Occipital lobe (tissue), 2 donors: ENCODE measurements around the gene JAKMIP1. TPM values are rescaled to one million over a fixed set of nuclear protein-coding genes. Genes with fewer than 3 reads are reported as not detected.
"Not testable (repeated sequence)": the region's sequence is repeated elsewhere in the genome, so short reads cannot be mapped to it uniquely, and the experiment has no call there.

Experiments used
- DNase-seq: peaks from one replicate; lab custom pipeline; 2025; lab: John Stamatoyannopoulos, UW
- total RNA-seq: library from RNA; depleted of rRNA; stranded (reverse); fragments of >200 nt; gene quantifications from one replicate; pipeline ENCODE4 v1.2.3, GENCODE V29; 2014

The JAKMIP1 gene
- total RNA-seq, 1 donor from 2014 or later = 44.5 TPM

DNA sequence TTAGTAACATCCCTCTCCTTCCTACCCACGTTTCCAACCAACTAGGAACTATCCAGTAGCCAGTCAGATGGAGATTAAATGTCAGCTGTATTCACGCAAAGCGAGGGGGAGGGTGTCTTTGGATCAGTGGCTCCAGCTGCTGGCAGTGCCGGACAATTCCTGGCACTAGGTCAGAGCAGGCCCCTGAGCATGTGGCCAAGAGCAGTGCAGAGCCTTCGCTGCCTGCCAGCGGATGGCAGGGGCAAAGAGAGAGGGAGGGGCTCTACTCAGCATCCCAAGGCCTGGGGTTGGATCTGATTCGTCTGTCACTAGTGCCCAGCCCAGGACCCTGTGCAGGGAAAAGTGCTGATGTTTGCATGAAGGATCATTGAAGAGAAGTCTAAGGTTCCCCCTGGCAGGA is 28.7 kb upstream of the JAKMIP1 start:
- DNase-seq = peak; percentile 31

DNA sequence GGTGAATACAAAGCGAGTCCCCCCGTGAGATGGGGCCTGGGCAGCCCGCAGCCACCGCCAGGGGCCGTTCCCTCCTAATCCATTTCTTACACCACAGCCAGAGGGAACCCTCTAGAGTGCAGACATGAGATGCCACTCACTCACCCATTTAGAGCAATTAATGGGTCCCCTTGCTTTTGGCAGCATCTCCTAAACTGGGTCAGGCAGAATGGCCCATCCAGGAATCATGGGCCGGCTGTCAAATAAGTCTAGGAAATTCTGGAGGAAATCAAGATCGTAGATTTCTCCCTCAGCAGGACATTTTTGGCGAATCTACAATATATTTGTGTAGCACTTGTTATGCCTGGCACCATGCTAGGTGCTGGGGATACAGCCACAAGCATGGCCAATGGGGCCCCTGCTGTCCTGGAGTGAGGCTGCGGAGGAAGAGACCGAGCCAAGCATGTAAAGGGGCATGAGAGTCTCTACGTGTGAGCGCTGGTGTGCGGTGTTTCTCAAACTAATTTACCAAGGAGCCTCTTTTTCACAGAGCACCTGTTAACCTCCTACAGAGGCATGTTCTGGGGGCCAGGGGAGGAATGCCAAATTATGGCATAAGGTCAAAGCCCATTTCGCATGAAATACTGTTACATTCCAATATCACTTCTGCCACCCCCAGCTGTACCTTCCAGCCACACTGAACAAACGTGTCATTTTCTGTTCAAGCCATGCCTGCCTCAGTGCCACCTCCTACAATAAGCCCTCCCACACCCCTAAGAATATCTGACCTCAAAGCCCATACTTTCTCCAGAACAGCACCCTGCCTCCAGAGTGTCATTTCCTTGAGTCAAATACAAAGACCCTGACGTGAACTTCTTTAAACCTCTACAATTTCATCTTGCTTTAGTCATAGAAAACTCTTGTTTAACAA is 28.1 kb upstream of the JAKMIP1 start:
- DNase-seq = no peak

- DNase-seq = no peak
Measured at GRCh38 chr4:6227412-6228157, 27.2 kb upstream of the JAKMIP1 start.

GRCh38 chr4:6226506-6226905 is 26.2 kb upstream of the JAKMIP1 start:
- DNase-seq = no peak

GRCh38 chr4:6225469-6225868 is 25.1 kb upstream of the JAKMIP1 start:
- no peak for DNase-seq

DNA sequence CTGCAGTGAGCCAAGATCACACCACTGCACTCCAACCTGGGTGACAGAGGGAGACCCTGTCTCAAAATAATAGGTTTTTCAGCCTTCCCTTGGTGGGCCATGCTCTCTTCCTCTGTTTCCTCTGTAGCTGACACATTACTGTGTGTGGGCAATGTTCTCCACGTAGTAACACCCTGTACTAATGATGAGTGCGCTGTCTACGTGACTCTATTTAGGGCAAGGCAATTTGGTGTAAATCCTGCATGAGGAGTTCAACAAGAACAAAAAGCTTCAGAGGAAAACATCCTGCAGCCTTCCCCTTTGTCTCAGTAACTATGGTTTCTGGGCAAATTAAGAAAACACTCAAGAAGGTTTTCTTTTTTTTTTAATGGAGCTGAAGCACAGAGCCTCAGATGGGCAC is 24.4 kb upstream of the JAKMIP1 start:
- no peak for DNase-seq

DNA sequence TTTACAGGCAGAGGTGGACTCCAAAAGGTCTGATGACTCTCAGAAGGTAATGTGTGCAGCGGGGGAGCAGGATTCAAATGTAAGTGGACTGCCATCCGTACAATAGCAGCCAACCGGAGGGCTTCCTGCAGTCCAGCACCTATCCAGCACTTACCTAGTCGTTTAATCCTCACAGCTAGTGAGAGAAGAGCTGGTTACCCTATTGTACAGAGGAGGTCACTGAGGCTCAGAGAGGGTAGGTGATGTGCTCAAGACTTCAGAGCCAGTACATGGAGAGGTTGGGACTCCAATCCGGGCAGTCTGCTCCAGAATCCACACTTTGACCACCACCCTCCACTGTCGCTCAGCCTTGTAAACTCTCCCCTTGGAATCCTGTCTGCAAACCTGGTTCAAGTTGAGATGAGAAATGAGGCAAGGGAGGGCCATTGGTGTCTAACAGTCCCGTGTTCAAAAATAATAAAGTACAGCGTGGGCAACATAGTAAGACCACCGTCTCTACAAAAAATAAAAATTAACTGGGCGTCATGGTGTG is 22.5 kb upstream of the JAKMIP1 start:
- no peak for DNase-seq

DNA sequence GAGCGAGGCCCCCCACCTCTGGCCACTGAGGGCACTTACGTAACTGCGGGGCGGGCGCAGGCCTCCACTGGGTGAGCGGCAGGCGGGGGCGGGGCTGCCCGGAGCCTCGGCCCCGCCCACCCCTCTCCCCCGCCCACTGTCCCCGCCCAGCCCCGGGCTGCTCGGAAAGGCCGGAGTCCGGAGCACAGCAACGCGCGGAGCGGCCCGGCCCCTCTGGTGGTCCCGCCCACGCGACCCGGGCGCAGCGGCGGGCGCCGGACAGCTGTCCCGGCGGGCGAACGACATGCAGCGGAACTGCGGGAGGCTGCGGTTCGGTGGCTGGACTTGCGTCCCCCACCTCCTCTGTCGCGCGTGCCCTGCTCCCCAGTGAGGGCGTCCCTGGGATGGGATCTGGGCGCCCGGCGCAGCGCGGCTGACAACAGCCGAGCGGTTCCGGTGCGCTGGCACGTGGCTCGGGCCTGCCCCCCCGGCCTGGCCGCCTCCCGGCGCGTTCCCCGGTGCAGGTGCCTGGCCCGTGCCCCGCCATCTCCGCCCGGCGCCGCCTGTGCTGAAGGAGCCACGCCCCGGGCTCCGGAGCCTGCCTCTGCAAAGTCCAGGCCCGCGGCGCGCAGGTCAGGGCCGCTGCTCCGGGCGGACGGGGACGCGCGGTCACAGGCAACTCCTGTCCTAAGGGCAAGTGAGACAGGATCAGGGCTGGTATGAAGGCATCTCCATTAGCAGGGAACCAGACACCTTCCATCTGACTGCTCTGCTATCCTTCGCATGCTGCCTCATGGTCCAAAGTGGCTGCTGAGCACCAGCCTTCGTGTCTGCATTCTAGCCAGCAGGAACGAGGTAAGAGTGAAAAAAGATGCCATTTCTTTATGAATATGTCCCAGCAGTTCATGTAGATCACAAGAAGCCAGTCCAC is 21.8 kb upstream of the JAKMIP1 start:
- peak; percentile 65 for DNase-seq

DNA sequence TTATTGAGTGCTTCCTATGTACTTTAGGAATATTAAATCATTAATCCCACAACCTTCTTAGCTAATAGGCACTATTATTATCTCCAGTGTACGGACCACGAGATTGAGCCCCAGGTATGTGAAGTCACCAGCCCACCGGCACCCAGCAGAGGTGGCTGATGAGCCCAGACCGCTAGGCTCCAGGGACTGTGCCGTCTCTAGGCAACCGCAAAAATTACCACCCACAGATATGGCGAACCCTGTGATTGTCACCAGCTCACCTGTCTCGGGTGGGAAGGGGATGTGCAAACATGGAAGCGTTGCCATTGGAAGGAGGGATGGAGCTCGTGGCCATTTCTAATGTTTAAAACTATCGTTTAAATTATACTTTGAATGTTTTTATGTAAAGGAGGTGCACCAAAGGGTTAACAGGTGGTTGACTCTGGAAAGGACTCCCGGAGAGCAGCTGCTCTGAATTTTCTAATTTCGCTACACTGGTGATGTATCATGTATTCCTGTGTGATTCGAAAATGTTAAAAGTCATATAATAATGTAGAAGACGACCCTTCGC is 21.0 kb upstream of the JAKMIP1 start:
- no peak for DNase-seq

- no peak for DNase-seq
Measured at GRCh38 chr4:6217716-6218381, 17.5 kb upstream of the JAKMIP1 start.

DNA sequence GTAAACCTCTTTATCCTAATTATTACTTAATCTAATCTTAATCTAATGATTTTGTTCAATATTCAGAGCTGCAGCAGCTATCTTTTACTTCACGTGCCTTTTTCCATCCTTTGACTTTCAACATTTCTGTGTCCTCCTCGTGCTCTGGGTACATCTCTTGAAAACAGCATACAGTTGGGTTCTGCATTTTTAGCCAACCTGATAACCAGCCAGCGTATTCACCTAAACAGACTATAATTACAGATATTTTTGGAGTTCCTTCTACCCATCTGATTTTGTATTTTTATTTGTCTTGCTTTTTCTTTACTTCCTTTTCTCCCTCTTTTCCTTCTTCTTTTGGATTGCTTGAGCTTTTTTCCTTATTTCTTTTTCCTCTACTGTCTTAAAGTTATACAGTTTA is 16.2 kb upstream of the JAKMIP1 start:
- DNase-seq = no peak

DNA sequence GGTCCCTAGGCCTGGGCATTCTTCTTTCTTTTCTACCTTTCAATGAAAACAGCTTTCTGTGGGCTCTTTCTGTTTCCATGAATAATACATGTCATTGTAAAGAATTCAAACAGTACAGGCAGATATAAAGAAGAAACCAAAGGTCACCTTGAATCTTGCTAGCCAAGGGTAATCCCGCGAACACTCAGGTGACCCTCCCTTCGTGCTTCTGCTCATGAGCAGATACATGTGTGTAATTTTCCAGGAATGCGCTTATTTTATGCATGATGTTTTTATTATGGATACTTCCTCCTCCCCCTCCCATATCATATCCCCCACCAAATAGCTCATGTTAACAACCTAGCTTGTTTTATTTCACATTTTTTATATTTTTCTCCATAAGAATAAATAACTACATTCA is 9.6 kb upstream of the JAKMIP1 start:
- no peak for DNase-seq

GRCh38 chr4:6209291-6209690 is 8.9 kb upstream of the JAKMIP1 start:
- not testable (repeated sequence) for DNase-seq

- DNase-seq = no peak
Measured at GRCh38 chr4:6208416-6208815, 8.1 kb upstream of the JAKMIP1 start.

GRCh38 chr4:6207602-6208001 is 7.3 kb upstream of the JAKMIP1 start:
- DNase-seq = no peak

- DNase-seq = no peak
Measured at GRCh38 chr4:6206771-6207290, 6.5 kb upstream of the JAKMIP1 start.

DNA sequence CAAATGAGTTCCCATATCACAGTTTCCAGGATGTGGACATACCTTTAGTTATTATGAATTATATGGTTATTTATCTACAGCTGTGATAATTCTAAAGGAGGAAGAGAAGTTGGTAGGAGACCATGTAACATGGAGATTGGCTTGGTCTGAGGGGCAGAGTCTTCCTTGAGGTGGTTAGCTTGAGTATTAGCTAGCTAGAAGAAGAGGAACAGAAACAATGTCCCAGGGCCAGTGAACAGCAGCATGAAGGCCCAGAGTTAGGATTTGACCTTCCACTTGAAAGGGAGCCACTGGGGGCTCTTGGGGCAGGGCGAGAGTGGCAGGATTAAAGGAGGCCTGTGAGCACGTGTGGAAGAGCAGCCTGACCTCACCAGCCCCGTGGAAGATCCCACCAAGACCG is 5.6 kb upstream of the JAKMIP1 start:
- DNase-seq = no peak

DNA sequence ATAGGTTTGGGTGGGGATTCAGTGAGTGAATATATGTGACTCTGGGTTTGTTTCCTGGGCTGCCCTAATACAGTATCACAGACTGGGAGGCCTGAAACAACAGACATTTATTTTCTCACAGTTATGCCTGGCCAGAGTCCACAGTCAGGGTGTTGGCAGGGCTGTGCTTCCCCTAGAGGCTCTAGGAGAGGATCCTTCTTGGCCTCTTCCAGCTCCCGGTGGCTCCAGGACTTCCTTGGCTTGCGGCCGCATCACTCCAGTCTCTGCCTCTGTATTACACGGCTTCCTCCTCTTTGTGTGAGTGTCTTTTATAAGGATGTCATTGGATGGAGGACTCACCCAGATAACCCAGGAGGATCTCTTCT is 5.2 kb upstream of the JAKMIP1 start:
- DNase-seq = no peak

GRCh38 chr4:6204871-6205566 is 4.7 kb upstream of the JAKMIP1 start:
- DNase-seq = no peak

GRCh38 chr4:6204098-6204497 is 3.7 kb upstream of the JAKMIP1 start:
- DNase-seq = no peak
